Aorta (tissue), 5 donors: ENCODE results near the gene ALAS1. TPM values are rescaled to one million over a fixed set of nuclear protein-coding genes. Genes with fewer than 3 reads are reported as not detected.

Experiments used
- ATAC-seq: fragments of 200-7000 bp; cut with Tn5 transposase; one replicate; pipeline ENCODE4 v1.9.1; 2022; ENCODE audit warnings: moderate library complexity; ENCODE audit not compliant: low FRiP score
- DNase-seq, 2 donors: peaks; one replicate each; pipeline ENCODE4 v3.0.0-alpha.2; 2020
- H3K27ac ChIP-seq, 2 donors: one replicate each; pipeline ENCODE4 v1.5.1; 2013; ENCODE audit warnings: low read length in 2 of 2, mild to moderate bottlenecking in 2 of 2, moderate library complexity in 2 of 2, control low read depth in 1 of 2, inconsistent platforms in 1 of 2, low read depth in 1 of 2
- H3K27me3 ChIP-seq, 2 donors: one replicate each; pipeline ENCODE4 v1.6.1; 2013; ENCODE audit warnings: control low read depth in 1 of 2, low read length in 1 of 2, mild to moderate bottlenecking in 1 of 2, moderate library complexity in 1 of 2; ENCODE audit not compliant: insufficient read depth in 2 of 2, control insufficient read depth in 1 of 2
- H3K36me3 ChIP-seq, 2 donors: one replicate each; pipeline ENCODE4 v1.6.1; 2013; ENCODE audit warnings: control low read depth in 1 of 2, low read length in 1 of 2, mild to moderate bottlenecking in 1 of 2; ENCODE audit not compliant: insufficient read depth in 2 of 2, control insufficient read depth in 1 of 2
- H3K4me1 ChIP-seq, 2 donors: one replicate each; pipeline ENCODE4 v1.6.1; 2013; ENCODE audit warnings: low read length in 2 of 2, control low read depth in 1 of 2, mild to moderate bottlenecking in 1 of 2, moderate library complexity in 1 of 2; ENCODE audit not compliant: insufficient read depth in 2 of 2, control insufficient read depth in 1 of 2
- H3K4me3 ChIP-seq, 2 donors: one replicate each; pipeline ENCODE4 v1.5.1; 2013; ENCODE audit warnings: low read length in 2 of 2, control low read depth in 1 of 2, mild to moderate bottlenecking in 1 of 2
- H3K9me3 ChIP-seq: one replicate; pipeline ENCODE4 v1.6.1; 2013; ENCODE audit warnings: mild to moderate bottlenecking, low read length; ENCODE audit not compliant: control insufficient read depth
- WGBS, 2 donors: extraction: QIAGEN DNeasy Blood & Tissue Kit; methylation state at CpG; one replicate each; pipeline ENCODE4 v1.1.7; 2013; 5-methylcytosine and 5-hydroxymethylcytosine counted together
- intact Hi-C, 2 donors: fragments of 100-400 bp; cut with DNase I; formaldehyde crosslinking; loops; one replicate each; pipeline versions ENCODE4 v1.14.2 to v1.15.0; 2022
- polyA plus RNA-seq, 2 donors: library from polyadenylated mRNA; stranded (reverse); fragments of 200-250 nt; gene quantifications; one replicate each; pipeline ENCODE4 v1.2.3, GENCODE V29; 2013
- total RNA-seq, 2 donors: library from RNA; stranded (reverse); fragmentation: NEBNext Ultra II Directional; extraction: Animal tissue kit (Norgen Biotek cat#: 25700); gene quantifications; one replicate each; pipeline ENCODE4 v1.2.1, GENCODE V29; 2021
- donor health status: healthy with polysubstance abuse.
- donor health status: Bipolar disorder and iron deficiency.
- donor health status: DM: no; HTN: no; CAD: no.
- donor health status: DM: no; HTN: no; CAD: no.
- donor health status: DM: yes; HTN: yes; CAD: no.

The ALAS1 gene
- total and polyA plus RNA-seq, 4 donors, result 14.4 to 34.5 (median 23.4) TPM

GRCh38 chr3:52220380-52221026 lies 22.5 kb downstream of the ALAS1 start:
- DNase-seq (peak; percentile 90 to 97), ATAC-seq (peak; percentile 81)
- Histone ChIP-seq H3K9me3 (no peaks in the 10 kb centered on the region), H3K36me3 (no peaks in the 10 kb centered on the region), H3K27ac (no peak overlapping the region), H3K4me3 (no peak overlapping the region), H3K4me1 (no peaks in the 10 kb centered on the region), H3K27me3 (no peaks in the 10 kb centered on the region)
- 31 to 33% methylated on average over 9 of the region's 9 CpGs for WGBS, 2 donors
- intact Hi-C loops, result loop anchor here in 1 of 2 donors (5.0 kb wide), 1 partner anchor 227 kb away; the partner anchor contains the start of gene SEMA3G

- no peaks in the 10 kb centered on the region for H3K27me3 ChIP-seq
- H3K9me3 ChIP-seq, result no peaks in the 10 kb centered on the region
- ATAC-seq, result no peak
- intact Hi-C loops, result loop anchor here in 1 of 2 donors (5.0 kb wide), 1 partner anchor 226 kb away; the partner anchor contains the start of gene SEMA3G
- WGBS, 2 donors, result 95 to 96% methylated on average over 21 to 27 of the region's 27 CpGs
- H3K36me3 ChIP-seq, result no peaks in the 10 kb centered on the region
- H3K27ac ChIP-seq, result no peak overlapping the region
- DNase-seq, result no peak
- no peaks in the 10 kb centered on the region for H3K4me1 ChIP-seq
- H3K4me3 ChIP-seq, result no peak overlapping the region
Measured at GRCh38 chr3:52221141-52221562, 23.2 kb downstream of the ALAS1 start.

- no peak for DNase-seq
- 88 to 89% methylated on average over 33 to 34 of the region's 34 CpGs for WGBS, 2 donors
- intact Hi-C loops, result loop anchor here in 1 of 2 donors (5.0 kb wide), 1 partner anchor 226 kb away; the partner anchor contains the start of gene SEMA3G
Measured at GRCh38 chr3:52221563-52222318, 23.8 kb downstream of the ALAS1 start.

GRCh38 chr3:52222319-52223221 lies 24.6 kb downstream of the ALAS1 start:
- Histone ChIP-seq H3K27ac (no peak overlapping the region), H3K36me3 (no peaks in the 10 kb centered on the region), H3K9me3 (no peaks in the 10 kb centered on the region), H3K27me3 (no peaks in the 10 kb centered on the region), H3K4me1 (no peaks in the 10 kb centered on the region), H3K4me3 (no peak overlapping the region)
- ATAC-seq (no peak), DNase-seq (no peak)
- intact Hi-C loops, result loop anchor here in 1 of 2 donors (5.0 kb wide), 1 partner anchor 225 kb away; the partner anchor contains the start of gene SEMA3G
- 93 to 94% methylated on average over 41 of the region's 41 CpGs for WGBS, 2 donors

More at GRCh38 chr3:52221563-52222318, 23.8 kb downstream of the ALAS1 start:
- Histone ChIP-seq H3K27ac (no peak overlapping the region), H3K36me3 (no peaks in the 10 kb centered on the region), H3K4me1 (no peaks in the 10 kb centered on the region), H3K27me3 (no peaks in the 10 kb centered on the region), H3K9me3 (no peaks in the 10 kb centered on the region), H3K4me3 (no peak overlapping the region)
- ATAC-seq, result no peak

GRCh38 chr3:52223449-52224408 lies 25.8 kb downstream of the ALAS1 start:
- DNase-seq (no peak), ATAC-seq (no peak)
- WGBS, 2 donors, result 94% methylated on average over 32 of the region's 32 CpGs
- H3K27me3 ChIP-seq, result no peaks in the 10 kb centered on the region
- H3K36me3 ChIP-seq, result no peaks in the 10 kb centered on the region
- no peaks in the 10 kb centered on the region for H3K9me3 ChIP-seq
- no peaks in the 10 kb centered on the region for H3K4me1 ChIP-seq
- no peak overlapping the region for H3K27ac ChIP-seq
- no peak overlapping the region for H3K4me3 ChIP-seq
- intact Hi-C loops, result loop anchor here in 1 of 2 donors (5.0 kb wide), 1 partner anchor 224 kb away; the partner anchor contains the start of gene SEMA3G

GRCh38 chr3:52225452-52226228 lies 27.7 kb downstream of the ALAS1 start, which contains the start of gene TLR9:
TSS of gene TLR9 (minus strand) at chr3:52225645. CDS start at chr3:52225529, 116 bp downstream.
- DNase-seq (peak in 1 of 2 donors; percentile 43), ATAC-seq (no peak)
- Histone ChIP-seq H3K4me3 (no peak within 1 kb of the TSS), H3K36me3 (peaks cover 0 to 5% of the 10 kb centered on the region in 2 donors), H3K27me3 (no peaks in the 10 kb centered on the region), H3K9me3 (no peaks in the 10 kb centered on the region), H3K4me1 (no peaks in the 10 kb centered on the region), H3K27ac (no peak within 1 kb of the TSS)
- intact Hi-C loops, result no loop called here
- 79 to 80% methylated on average over 9 of the region's 9 CpGs for WGBS, 2 donors

GRCh38 chr3:52226229-52226817 lies 28.4 kb downstream of the ALAS1 start:
- Histone ChIP-seq H3K27me3 (no peaks in the 10 kb centered on the region), H3K9me3 (no peaks in the 10 kb centered on the region), H3K4me3 (no peak overlapping the region), H3K27ac (no peak overlapping the region), H3K4me1 (no peaks in the 10 kb centered on the region), H3K36me3 (peaks cover 0 to 6% of the 10 kb centered on the region in 2 donors)
- intact Hi-C loops, result no loop called here
- ATAC-seq (no peak), DNase-seq (peak in 1 of 2 donors; percentile 35)
- 85 to 92% methylated on average over 5 of the region's 5 CpGs for WGBS, 2 donors
